CD4-positive, alpha-beta T cell (primary cell): ENCODE results near the gene ZNF500. TPM values are rescaled to one million over a fixed set of nuclear protein-coding genes. Genes with fewer than 3 reads are reported as not detected.

Source experiments
- ATAC-seq: fragments of 200-7000 bp; cut with Tn5 transposase; one replicate; pipeline ENCODE4 v1.10.0; 2022; ENCODE audit warnings: mild to moderate bottlenecking; ENCODE audit not compliant: poor library complexity
- CTCF ChIA-PET: fragments of 350-600 bp; sonication (Branson Sonifier 250); formaldehyde crosslinking; loops from one replicate; lab custom pipeline; 2021; ENCODE audit warnings: antibody characterized with exemption, inconsistent platforms; lab: Charles Lee
- POLR2A ChIA-PET: fragments of 350-600 bp; sonication (Branson Sonifier 250); formaldehyde crosslinking; loops from one replicate; lab custom pipeline; 2021; ENCODE audit warnings: antibody characterized with exemption, inconsistent platforms; lab: Charles Lee
- DNase-seq, 14 experiments: peaks; one replicate each; pipeline ENCODE4 v3.0.0-alpha.2; 2013 to 2020; ENCODE audit warnings: mixed read lengths in 2 of 14
- H3K27ac ChIP-seq, 2 donors: one replicate each; pipeline versions ENCODE4 v1.5.1 to v1.7.0; 2013; ENCODE audit warnings: low read length in 2 of 2, low read depth in 1 of 2, mild to moderate bottlenecking in 1 of 2
- H3K27me3 ChIP-seq, 2 experiments: 1 replicate in 1 of 2; 2 replicates in 1 of 2; pipeline versions ENCODE4 v1.6.1 to v1.7.0; 2013; ENCODE audit warnings: low read length in 2 of 2, control low read depth in 1 of 2, mild to moderate bottlenecking in 1 of 2, moderate library complexity in 1 of 2; ENCODE audit not compliant: insufficient read depth in 2 of 2, control insufficient read depth in 1 of 2
- H3K36me3 ChIP-seq: one replicate; pipeline ENCODE4 v1.6.1; 2013; ENCODE audit warnings: low read length, control low read depth; ENCODE audit not compliant: insufficient read depth
- H3K4me1 ChIP-seq: one replicate; pipeline ENCODE4 v1.6.1; 2013; ENCODE audit warnings: low read length, control low read depth; ENCODE audit not compliant: insufficient read depth
- H3K4me3 ChIP-seq: one replicate; pipeline ENCODE4 v1.5.1; 2013; ENCODE audit warnings: mild to moderate bottlenecking, low read length, moderate library complexity
- H3K9me3 ChIP-seq, 2 experiments: 1 replicate in 1 of 2; 2 replicates in 1 of 2; pipeline versions ENCODE4 v1.6.1 to v1.7.0; 2013; ENCODE audit warnings: low read length in 2 of 2, mild to moderate bottlenecking in 2 of 2, control low read depth in 1 of 2, moderate library complexity in 1 of 2; ENCODE audit not compliant: control insufficient read depth in 1 of 2, insufficient read depth in 1 of 2
- H3K27ac Mint-ChIP-seq: one replicate; pipeline ENCODE4 v1.8.0; 2020; ENCODE audit warnings: mixed read lengths
- H3K27me3 Mint-ChIP-seq: one replicate; pipeline ENCODE4 v1.8.0; 2021; ENCODE audit warnings: mixed read lengths
- H3K36me3 Mint-ChIP-seq: one replicate; pipeline ENCODE4 v1.8.0; 2021; ENCODE audit warnings: low read depth, mixed read lengths
- H3K4me1 Mint-ChIP-seq: one replicate; pipeline ENCODE4 v1.8.0; 2021; ENCODE audit warnings: low read depth, mixed read lengths
- H3K4me3 Mint-ChIP-seq: one replicate; pipeline ENCODE4 v1.8.0; 2020; ENCODE audit warnings: mild to moderate bottlenecking, mixed read lengths
- H3K9me3 Mint-ChIP-seq: one replicate; pipeline ENCODE4 v1.8.0; 2020; ENCODE audit warnings: mixed read lengths
- intact Hi-C, 2 experiments: fragments of 100-400 bp; cut with DNase I in 1 of 2; cut with micrococcal nuclease in 1 of 2; formaldehyde crosslinking; loops; one replicate each; pipeline versions ENCODE4 v1.15.1 to v1.9.0; 2023 to 2025; cut with DNase I, micrococcal nuclease
- total RNA-seq, 174 experiments: library from RNA in 2 of 174; stranded (reverse) in 2 of 174; gene quantifications; one replicate each; pipeline ENCODE4 v1.2.3 and lab custom pipeline; 2021 to 2026
- TF ChIP-seq, protein P1 (sequence below): fragments of 200-600 bp; IDR thresholded peaks from one replicate; pipeline ENCODE4 v1.8.0; 2022; ENCODE audit warnings: antibody characterized with exemption, mild to moderate bottlenecking

Gene ZNF500
- total RNA-seq, 2 experiments from 2014 or later = 11.8 to 12.4 TPM

DNA sequence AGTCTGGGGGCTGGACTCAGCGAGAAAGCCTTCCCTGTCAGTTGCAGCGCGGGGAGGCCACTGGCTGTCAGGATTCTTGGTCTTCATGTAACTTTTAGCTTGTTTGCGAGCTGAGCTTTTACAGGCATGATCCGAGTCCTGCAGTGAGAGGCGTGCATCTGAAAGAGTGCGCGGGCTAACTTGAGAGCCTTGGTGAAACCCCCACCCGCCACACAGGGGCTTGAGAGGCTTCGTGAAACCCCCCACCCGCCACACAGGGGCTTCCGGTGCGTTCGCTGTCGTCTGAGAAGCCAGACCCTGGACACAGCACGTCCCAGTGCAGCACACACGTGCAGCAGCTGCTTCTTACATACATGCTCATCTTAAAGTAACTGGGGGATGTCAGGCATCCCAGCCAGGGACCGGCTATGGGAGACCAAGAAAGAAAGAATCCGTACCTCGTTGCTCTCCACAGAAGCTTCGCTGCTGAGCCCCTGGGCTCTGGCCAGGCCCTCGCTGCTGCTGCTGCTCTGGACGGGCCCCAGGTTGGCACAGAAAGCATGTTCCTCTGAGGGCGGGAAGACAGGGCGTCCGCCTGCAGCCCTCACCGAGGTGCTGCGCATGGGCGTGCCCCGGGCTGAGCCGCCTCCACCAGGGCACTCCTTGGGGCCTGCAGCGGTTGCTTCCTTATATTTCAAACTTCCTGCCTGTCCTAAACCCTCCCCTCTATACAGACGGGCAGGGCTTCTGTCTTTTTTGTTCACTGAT lies 65.8 kb downstream of the ZNF500 start:
- CTCF ChIA-PET = no interaction called here
- TF ChIP-seq, protein P1, sequence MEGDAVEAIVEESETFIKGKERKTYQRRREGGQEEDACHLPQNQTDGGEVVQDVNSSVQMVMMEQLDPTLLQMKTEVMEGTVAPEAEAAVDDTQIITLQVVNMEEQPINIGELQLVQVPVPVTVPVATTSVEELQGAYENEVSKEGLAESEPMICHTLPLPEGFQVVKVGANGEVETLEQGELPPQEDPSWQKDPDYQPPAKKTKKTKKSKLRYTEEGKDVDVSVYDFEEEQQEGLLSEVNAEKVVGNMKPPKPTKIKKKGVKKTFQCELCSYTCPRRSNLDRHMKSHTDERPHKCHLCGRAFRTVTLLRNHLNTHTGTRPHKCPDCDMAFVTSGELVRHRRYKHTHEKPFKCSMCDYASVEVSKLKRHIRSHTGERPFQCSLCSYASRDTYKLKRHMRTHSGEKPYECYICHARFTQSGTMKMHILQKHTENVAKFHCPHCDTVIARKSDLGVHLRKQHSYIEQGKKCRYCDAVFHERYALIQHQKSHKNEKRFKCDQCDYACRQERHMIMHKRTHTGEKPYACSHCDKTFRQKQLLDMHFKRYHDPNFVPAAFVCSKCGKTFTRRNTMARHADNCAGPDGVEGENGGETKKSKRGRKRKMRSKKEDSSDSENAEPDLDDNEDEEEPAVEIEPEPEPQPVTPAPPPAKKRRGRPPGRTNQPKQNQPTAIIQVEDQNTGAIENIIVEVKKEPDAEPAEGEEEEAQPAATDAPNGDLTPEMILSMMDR = no peak
- ATAC-seq (no peak), DNase-seq (peak in 1 of 14 experiments; percentile 10)
- Mint-ChIP-seq H3K27me3 (no peaks in the 10 kb centered on the region), H3K4me1 (no peaks in the 10 kb centered on the region), H3K9me3 (no peaks in the 10 kb centered on the region), H3K27ac (no peak overlapping the region), H3K36me3 (peaks cover 40% of the 10 kb centered on the region), H3K4me3 (no peak overlapping the region)
- Histone ChIP-seq H3K27ac (no peak overlapping the region), H3K36me3 (peaks cover 71% of the 10 kb centered on the region), H3K9me3 (no peaks in the 10 kb centered on the region), H3K4me1 (peaks cover 7% of the 10 kb centered on the region), H3K4me3 (no peak overlapping the region), H3K27me3 (no peaks in the 10 kb centered on the region)
- POLR2A ChIA-PET = no interaction called here
- intact Hi-C loops = no loop called here

DNA sequence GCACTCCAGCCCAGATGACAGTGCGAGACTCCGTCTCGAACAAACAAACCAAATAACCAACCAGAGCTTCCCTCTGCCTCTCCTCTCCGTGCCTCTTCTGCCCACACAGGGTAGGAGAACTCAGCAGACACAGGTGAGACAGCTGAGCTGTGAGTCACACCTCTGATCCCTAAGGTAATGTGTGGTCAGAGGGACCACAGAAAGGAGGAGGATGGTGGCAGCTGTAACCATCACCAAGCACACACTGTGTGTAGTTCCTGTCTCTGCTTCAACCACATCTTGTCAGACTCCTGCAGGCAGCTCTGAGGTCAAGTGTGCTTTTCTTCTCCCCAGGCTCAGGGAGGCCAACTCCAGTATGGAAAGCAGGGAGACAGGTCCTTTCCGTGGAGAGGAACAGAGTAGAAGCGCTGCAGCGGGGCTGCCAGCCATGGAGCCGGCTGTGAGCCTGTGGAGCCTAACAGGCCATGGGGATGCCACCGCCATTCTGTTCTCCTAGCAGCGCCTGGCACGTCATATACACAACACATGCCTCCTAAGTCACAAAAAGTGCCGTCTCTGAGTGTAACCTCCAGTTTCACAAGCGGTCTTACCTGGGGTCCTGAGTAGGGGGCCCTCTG lies 66.5 kb downstream of the ZNF500 start:
- CTCF ChIA-PET = no interaction called here
- H3K4me3 Mint-ChIP-seq = no peak overlapping the region
- intact Hi-C loops = no loop called here
- POLR2A ChIA-PET = no interaction called here
- Histone ChIP-seq H3K27ac (no peak overlapping the region), H3K4me1 (peaks cover 7% of the 10 kb centered on the region), H3K27me3 (no peaks in the 10 kb centered on the region), H3K36me3 (peaks cover 78% of the 10 kb centered on the region), H3K9me3 (no peaks in the 10 kb centered on the region), H3K4me3 (no peak overlapping the region)
- peaks cover 44% of the 10 kb centered on the region for H3K36me3 Mint-ChIP-seq
- no peak overlapping the region for H3K27ac Mint-ChIP-seq
- H3K9me3 Mint-ChIP-seq = no peaks in the 10 kb centered on the region
- TF ChIP-seq, protein P1 = no peak
- H3K27me3 Mint-ChIP-seq = no peaks in the 10 kb centered on the region
- ATAC-seq (peak; percentile 62), DNase-seq (peak in 6 of 14 experiments; percentile 15 to 77 (median 44))
- H3K4me1 Mint-ChIP-seq = no peaks in the 10 kb centered on the region

DNA sequence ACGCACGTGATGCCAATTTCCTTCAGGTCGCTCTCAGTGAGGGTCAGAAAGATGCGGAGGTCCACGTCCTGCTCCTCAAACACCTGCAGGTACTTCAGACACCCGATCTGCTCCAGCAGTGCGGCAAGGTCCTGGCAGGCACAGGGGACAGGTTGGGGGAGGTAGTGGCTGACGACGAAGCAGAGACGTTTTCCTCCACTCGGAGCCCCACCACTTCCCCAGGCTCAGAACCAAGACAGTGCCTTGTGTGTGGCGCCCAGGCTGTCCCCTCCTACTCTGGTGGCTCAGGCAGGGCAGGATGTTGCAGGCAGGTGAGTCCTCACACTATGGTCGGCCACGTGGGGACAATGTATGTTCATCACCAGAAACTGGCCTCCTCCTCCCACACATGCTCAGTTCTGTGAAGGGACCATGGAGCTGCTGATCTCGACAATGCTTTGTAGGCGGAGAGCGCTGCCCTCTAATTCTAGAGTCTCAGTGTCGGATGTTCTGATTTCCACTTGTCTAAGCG lies 67.9 kb downstream of the ZNF500 start:
- TF ChIP-seq, protein P1 = no peak
- ATAC-seq (no peak), DNase-seq (peak in 1 of 14 experiments; percentile 12)
- Mint-ChIP-seq H3K36me3 (peaks cover 34% of the 10 kb centered on the region), H3K27me3 (no peaks in the 10 kb centered on the region), H3K27ac (no peak overlapping the region), H3K4me1 (no peaks in the 10 kb centered on the region), H3K9me3 (no peaks in the 10 kb centered on the region), H3K4me3 (peak overlapping the region; percentile 15)
- ChIA-PET POLR2A (interaction anchor here (0.9 kb wide), 1 partner anchor 23 kb away, joined by 3 read pairs; no protein-coding TSS in a partner anchor), CTCF (no interaction called here)
- H3K4me1 ChIP-seq = peaks cover 19% of the 10 kb centered on the region
- no peak overlapping the region for H3K4me3 ChIP-seq
- no peaks in the 10 kb centered on the region for H3K27me3 ChIP-seq
- intact Hi-C loops = loop anchor here in 1 of 2 experiments (10.0 kb wide), 3 partner anchors 274 to 396 kb away; partner anchors contain the start of genes DNAJA3, EEF2KMT and NAGPA
- peaks cover 75% of the 10 kb centered on the region for H3K36me3 ChIP-seq
- H3K27ac ChIP-seq = no peak overlapping the region
- no peaks in the 10 kb centered on the region for H3K9me3 ChIP-seq
